Liver (tissue), 3 donors: ENCODE measurements around the gene SEC22B.
"Not testable (repeated sequence)": the region's sequence is repeated elsewhere in the genome, so short reads cannot be mapped to it uniquely, and the experiment has no call there.

ENCODE experiments used
- GABPA ChIP-seq, 2 donors: IDR thresholded peaks in 1 of 2; conservative IDR thresholded peaks in 1 of 2; 2 replicates each; pipeline ENCODE4 v1.6.1; 2016; ENCODE audit warnings: antibody characterized with exemption in 2 of 2, mild to moderate bottlenecking in 1 of 2, moderate library complexity in 1 of 2
- RAD21 ChIP-seq, 2 donors: IDR thresholded peaks; 2 replicates each; pipeline ENCODE4 v1.6.1; 2016; ENCODE audit warnings: antibody characterized with exemption in 2 of 2, mild to moderate bottlenecking in 2 of 2
- RXRA ChIP-seq, 2 donors: IDR thresholded peaks; 2 replicates each; pipeline ENCODE4 v1.6.1; 2017 to 2018; ENCODE audit warnings: antibody characterized with exemption in 2 of 2, mild to moderate bottlenecking in 1 of 2
- SP1 ChIP-seq: IDR thresholded peaks from 2 replicates; pipeline ENCODE4 v1.6.1; 2018; ENCODE audit warnings: antibody characterized with exemption, mild to moderate bottlenecking
- TAF1 ChIP-seq: conservative IDR thresholded peaks from 2 replicates; pipeline ENCODE4 v1.6.1; 2016; ENCODE audit warnings: antibody characterized with exemption, mild to moderate bottlenecking
- YY1 ChIP-seq: IDR thresholded peaks from 2 replicates; pipeline ENCODE4 v1.6.1; 2016; ENCODE audit warnings: antibody characterized with exemption, mild to moderate bottlenecking
- TF ChIP-seq, protein P1 (sequence below): fragments of 150-350 bp; IDR thresholded peaks from 2 replicates; pipeline ENCODE4 v1.5.1; 2017; ENCODE audit warnings: improper control_type of control experiment, low read depth, low read length; ENCODE audit not compliant: missing input control
- TF ChIP-seq, protein P2 (sequence below): IDR thresholded peaks from 2 replicates; pipeline ENCODE4 v1.6.1; 2016; ENCODE audit warnings: antibody characterized with exemption, mild to moderate bottlenecking
- TF ChIP-seq, protein P3 (sequence below): IDR thresholded peaks from 2 replicates; pipeline ENCODE4 v1.6.1; 2016; ENCODE audit warnings: antibody characterized with exemption
- donor health status: healthy.
- donor health status: healthy.

DNA sequence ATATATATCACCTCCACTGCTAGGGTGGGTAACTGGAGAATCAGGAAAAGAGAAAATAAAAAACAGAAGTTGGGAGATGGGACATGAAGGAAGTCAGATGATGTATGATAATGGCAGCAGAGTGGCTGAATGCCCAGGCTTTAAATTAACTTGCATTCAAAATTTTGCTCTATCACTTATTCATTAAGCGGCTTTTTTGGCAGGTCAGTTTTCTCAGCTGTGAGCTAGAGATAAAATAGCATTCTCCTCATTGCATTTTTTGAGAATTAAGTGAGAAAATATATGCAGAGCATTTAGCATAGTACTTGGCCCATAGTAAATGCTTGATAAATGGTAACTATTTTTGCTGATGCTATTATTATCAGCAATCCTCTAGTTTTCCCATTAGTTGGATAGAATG, 74.7 kb downstream of the SEC22B start:
- not testable (repeated sequence) for TF ChIP-seq SP1; RAD21 (IDR thresholded peaks at IDR 0.05); GABPA (IDR thresholded peaks at IDR 0.05 in 1 of 2, conservative IDR thresholded peaks at IDR 0.05 in 1 of 2); TAF1; RXRA (IDR thresholded peaks at IDR 0.05); YY1
- TF ChIP-seq, protein P1, sequence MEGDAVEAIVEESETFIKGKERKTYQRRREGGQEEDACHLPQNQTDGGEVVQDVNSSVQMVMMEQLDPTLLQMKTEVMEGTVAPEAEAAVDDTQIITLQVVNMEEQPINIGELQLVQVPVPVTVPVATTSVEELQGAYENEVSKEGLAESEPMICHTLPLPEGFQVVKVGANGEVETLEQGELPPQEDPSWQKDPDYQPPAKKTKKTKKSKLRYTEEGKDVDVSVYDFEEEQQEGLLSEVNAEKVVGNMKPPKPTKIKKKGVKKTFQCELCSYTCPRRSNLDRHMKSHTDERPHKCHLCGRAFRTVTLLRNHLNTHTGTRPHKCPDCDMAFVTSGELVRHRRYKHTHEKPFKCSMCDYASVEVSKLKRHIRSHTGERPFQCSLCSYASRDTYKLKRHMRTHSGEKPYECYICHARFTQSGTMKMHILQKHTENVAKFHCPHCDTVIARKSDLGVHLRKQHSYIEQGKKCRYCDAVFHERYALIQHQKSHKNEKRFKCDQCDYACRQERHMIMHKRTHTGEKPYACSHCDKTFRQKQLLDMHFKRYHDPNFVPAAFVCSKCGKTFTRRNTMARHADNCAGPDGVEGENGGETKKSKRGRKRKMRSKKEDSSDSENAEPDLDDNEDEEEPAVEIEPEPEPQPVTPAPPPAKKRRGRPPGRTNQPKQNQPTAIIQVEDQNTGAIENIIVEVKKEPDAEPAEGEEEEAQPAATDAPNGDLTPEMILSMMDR: not testable (repeated sequence)
- TF ChIP-seq, protein P2, sequence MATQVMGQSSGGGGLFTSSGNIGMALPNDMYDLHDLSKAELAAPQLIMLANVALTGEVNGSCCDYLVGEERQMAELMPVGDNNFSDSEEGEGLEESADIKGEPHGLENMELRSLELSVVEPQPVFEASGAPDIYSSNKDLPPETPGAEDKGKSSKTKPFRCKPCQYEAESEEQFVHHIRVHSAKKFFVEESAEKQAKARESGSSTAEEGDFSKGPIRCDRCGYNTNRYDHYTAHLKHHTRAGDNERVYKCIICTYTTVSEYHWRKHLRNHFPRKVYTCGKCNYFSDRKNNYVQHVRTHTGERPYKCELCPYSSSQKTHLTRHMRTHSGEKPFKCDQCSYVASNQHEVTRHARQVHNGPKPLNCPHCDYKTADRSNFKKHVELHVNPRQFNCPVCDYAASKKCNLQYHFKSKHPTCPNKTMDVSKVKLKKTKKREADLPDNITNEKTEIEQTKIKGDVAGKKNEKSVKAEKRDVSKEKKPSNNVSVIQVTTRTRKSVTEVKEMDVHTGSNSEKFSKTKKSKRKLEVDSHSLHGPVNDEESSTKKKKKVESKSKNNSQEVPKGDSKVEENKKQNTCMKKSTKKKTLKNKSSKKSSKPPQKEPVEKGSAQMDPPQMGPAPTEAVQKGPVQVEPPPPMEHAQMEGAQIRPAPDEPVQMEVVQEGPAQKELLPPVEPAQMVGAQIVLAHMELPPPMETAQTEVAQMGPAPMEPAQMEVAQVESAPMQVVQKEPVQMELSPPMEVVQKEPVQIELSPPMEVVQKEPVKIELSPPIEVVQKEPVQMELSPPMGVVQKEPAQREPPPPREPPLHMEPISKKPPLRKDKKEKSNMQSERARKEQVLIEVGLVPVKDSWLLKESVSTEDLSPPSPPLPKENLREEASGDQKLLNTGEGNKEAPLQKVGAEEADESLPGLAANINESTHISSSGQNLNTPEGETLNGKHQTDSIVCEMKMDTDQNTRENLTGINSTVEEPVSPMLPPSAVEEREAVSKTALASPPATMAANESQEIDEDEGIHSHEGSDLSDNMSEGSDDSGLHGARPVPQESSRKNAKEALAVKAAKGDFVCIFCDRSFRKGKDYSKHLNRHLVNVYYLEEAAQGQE: not testable (repeated sequence)
- TF ChIP-seq, protein P3, sequence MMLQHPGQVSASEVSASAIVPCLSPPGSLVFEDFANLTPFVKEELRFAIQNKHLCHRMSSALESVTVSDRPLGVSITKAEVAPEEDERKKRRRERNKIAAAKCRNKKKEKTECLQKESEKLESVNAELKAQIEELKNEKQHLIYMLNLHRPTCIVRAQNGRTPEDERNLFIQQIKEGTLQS: not testable (repeated sequence)
